SK-N-MC (cell line): Measurements from ENCODE around the gene CLNK.

Source experiments
- EZH2 ChIP-seq: fragments of 200-600 bp; sonication (generic); IDR thresholded peaks from one replicate; pipeline ENCODE4 v1.6.1; 2017; ENCODE audit warnings: antibody characterized with exemption
- FOXP2 ChIP-seq: optimal IDR thresholded peaks from 2 replicates; pipeline ENCODE3; 2011; ENCODE audit warnings: mild to moderate bottlenecking, moderate library complexity; ENCODE audit not compliant: insufficient read depth; ENCODE audit errors: extremely low read length, control extremely low read depth
- POLR2AphosphoS5 ChIP-seq: IDR thresholded peaks from 2 replicates; pipeline ENCODE4 v1.6.1; 2012; ENCODE audit warnings: mild to moderate bottlenecking, low read depth, low read length, borderline replicate concordance

DNA sequence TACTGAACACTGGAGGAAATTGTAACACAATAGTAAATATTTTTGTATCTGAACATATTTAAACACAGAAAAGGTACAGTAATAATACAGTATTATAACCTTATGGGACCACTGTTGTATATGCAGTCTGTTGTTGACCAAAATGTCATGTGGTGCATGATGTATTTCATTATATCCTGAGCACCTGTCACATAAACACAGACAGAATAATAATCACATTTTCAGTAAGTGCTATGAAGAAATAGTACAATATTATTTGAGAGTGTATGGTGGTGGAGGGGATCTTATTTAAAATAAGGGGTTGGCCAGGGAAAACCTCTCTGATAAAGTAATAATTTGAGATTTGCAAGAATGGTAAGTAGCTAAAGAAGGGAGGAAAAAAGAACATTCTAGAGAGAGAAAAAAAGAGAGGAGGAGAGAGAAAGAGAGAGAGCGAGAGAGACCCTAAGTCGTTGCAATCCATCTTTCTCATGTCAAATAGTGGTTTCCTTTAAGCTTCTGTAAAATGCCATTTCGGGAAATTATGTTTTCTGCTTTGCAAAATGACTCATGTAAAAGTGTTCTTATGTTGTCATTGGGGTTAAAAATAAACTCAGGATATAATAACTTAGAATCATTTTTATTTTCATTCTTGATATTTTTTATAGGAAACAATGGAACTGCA, 19.3 kb upstream of the CLNK start:
- no peak for TF ChIP-seq EZH2
- no peak for TF ChIP-seq POLR2AphosphoS5
- no peak for TF ChIP-seq FOXP2
